Measurements from ENCODE around the gene ZNF462.

Gene ZNF462

DNA sequence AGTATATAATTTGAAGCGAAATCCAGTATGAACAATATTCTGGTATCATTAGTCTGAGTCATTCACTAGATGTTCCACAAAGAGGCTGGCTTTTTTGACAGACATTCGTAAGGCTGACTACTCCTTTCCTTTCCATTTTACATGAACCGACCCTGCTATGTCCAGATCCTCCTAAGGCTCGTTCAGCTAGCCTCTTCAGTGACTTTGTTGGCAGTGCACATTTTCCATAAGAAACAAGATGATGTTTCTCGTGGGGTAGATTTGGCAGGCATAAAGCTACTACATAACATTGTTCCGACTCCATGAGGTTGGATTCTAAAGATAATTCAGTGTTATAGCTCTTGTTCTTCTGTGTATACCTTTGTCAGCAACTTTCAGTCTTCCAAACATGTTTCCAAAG is 49.0 kb downstream of the ZNF462 start:
- Histone ChIP-seq H3K27me3 (ENCODE audit: control insufficient read depth, insufficient read depth, low read length) (no peaks in the 10 kb centered on the region), H3K36me3 (ENCODE audit: control insufficient read depth, insufficient read depth, low read length) (peaks cover 2% of the 10 kb centered on the region; the same call in 1 of the 2 replicates), H3K9ac (ENCODE audit: low read length) (no peak overlapping the region), H3K9me3 (ENCODE audit: control insufficient read depth, insufficient read depth, low read depth, low read length) (no peaks in the 10 kb centered on the region), H3K27ac (ENCODE audit: low read depth, low read length) (no peak overlapping the region), H3K4me3 (ENCODE audit: low read depth, low read length) (no peak overlapping the region), H3K4me1 (ENCODE audit: control insufficient read depth, insufficient read depth, low read length) (peaks cover 37% of the 10 kb centered on the region)

DNA sequence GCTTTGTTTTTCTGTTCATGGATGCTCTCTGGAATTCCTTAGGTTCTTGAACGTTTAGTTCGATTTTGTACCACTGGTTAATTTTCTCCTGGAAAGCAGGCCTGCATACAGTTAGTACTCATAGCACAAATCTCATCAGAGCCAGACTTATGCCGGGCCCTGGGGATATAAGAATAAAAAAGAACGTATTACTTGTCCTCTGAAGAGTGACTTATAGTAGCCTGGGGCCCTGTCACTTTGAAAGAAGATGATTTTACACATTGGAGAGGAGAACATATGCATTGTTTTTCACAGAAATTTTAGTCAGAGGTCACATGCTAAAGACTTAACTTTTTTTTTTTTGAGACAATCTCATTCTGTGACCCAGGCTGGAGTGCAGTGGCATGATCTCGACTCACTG is 50.3 kb downstream of the ZNF462 start:
- no peaks in the 10 kb centered on the region for H3K27me3 ChIP-seq (ENCODE audit: control insufficient read depth, insufficient read depth, low read length)
- no peak overlapping the region for H3K4me3 ChIP-seq (ENCODE audit: low read depth, low read length)
- no peaks in the 10 kb centered on the region for H3K9me3 ChIP-seq (ENCODE audit: control insufficient read depth, insufficient read depth, low read depth, low read length)
- H3K27ac ChIP-seq (ENCODE audit: low read depth, low read length), result no peak overlapping the region
- H3K36me3 ChIP-seq (ENCODE audit: control insufficient read depth, insufficient read depth, low read length), result peaks cover 2% of the 10 kb centered on the region; the same call in 1 of the 2 replicates
- H3K4me1 ChIP-seq (ENCODE audit: control insufficient read depth, insufficient read depth, low read length), result peaks cover 37% of the 10 kb centered on the region
- no peak overlapping the region for H3K9ac ChIP-seq (ENCODE audit: low read length)

DNA sequence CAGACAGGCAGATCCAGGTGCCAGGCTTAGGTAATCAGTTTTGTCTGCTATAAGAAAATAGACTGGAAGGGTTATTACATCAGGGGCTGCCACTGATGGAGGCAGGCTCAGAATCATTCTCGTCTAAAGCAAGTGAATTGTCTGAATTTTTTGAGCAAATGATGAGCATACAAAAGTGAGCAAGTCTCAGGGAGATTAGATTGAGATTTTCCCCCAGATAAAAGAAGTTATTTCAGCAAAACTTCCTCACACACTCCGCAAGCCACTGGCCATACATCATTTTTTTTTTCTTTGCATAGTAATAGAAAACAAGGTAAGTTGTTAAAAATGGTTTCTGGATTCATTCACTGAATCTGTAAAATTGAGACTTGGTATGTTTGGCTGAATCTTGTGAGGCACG is 52.9 kb downstream of the ZNF462 start:
- no peaks in the 10 kb centered on the region for H3K27me3 ChIP-seq (ENCODE audit: control insufficient read depth, insufficient read depth, low read length)
- H3K27ac ChIP-seq (ENCODE audit: low read depth, low read length), result peak overlapping the region; percentile 64; the same call in 1 of the 2 replicates
- peaks cover 2% of the 10 kb centered on the region; the same call in 1 of the 2 replicates for H3K36me3 ChIP-seq (ENCODE audit: control insufficient read depth, insufficient read depth, low read length)
- H3K9ac ChIP-seq (ENCODE audit: low read length), result no peak overlapping the region
- no peak overlapping the region for H3K4me3 ChIP-seq (ENCODE audit: low read depth, low read length)
- H3K4me1 ChIP-seq (ENCODE audit: control insufficient read depth, insufficient read depth, low read length), result peaks cover 40% of the 10 kb centered on the region
- no peaks in the 10 kb centered on the region for H3K9me3 ChIP-seq (ENCODE audit: control insufficient read depth, insufficient read depth, low read depth, low read length)

DNA sequence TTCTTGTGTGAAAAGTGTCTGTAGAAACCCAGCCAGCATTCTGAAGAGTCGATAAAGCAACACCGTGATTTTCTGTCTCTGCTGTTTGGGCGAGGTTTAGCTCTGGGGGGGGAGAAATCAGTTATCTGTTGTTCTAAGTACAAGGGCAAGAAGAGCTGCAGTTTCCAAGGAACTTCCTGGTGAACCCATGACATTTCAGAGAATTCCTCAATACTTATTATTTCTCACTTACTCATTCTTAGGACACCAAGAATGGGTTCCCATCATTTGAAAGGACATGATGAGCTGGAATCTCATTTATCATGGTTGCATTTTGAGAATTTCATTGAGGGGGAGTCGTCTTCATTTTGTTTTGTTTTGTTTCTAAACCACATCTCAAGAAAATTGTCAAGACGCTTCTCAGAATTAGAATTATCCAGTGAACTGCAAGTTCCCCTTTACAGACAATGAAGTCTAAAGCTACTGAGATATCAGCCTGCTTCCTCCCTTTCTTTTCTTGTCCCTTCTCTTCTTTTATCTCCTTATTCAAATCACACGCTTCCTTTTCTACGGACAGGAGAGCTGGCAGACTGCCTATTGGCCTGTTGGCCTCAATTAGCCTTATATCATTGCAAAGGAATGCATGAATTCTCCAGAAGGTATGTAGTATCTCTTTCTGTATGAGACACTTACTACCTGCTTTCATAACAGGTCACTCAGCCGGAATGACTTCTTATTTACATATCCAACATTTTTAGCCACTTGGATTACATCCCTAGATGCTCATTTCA is 53.7 kb downstream of the ZNF462 start:
- peak overlapping the region; percentile 64 for H3K27ac ChIP-seq (ENCODE audit: low read depth, low read length)
- no peak overlapping the region for H3K4me3 ChIP-seq (ENCODE audit: low read depth, low read length)

DNA sequence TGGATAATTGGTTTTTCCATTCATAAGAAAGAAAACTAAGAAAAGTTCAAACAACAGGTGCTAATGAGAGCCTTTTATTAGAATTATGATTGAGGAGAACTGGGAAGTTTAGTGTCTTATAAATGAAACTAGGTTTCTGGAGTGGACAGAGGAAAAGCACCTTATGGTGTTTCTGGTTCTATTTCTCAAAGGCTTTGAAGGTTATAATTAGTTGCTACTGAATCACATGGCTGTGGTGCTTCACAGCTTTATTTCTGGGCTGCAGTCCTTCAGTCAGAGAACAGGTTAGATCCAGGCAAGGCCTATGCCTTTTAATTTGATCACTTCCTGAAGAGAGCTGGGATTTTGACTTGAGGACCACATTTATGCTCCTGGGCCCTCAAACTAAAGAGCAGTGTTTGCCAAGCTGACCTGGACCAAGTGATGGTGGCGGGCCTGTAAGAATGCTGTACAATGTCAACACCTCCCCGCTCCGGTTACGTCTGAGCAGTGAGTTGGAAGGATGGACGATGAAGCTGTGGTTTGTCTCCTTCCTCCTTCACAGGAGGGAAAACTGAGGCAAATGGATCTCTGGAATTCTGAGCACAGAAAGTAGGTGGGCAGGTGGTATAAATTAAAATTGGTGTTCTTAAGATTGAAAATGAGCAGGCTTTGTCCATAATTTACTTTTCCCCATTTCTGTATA is 56.0 kb downstream of the ZNF462 start:
- Histone ChIP-seq H3K36me3 (ENCODE audit: control insufficient read depth, insufficient read depth, low read length) (peaks cover 12% of the 10 kb centered on the region), H3K9ac (ENCODE audit: low read length) (no peak overlapping the region), H3K4me3 (ENCODE audit: low read depth, low read length) (no peak overlapping the region), H3K27me3 (ENCODE audit: control insufficient read depth, insufficient read depth, low read length) (no peaks in the 10 kb centered on the region), H3K27ac (ENCODE audit: low read depth, low read length) (no peak overlapping the region), H3K9me3 (ENCODE audit: control insufficient read depth, insufficient read depth, low read depth, low read length) (no peaks in the 10 kb centered on the region), H3K4me1 (ENCODE audit: control insufficient read depth, insufficient read depth, low read length) (peaks cover 40% of the 10 kb centered on the region)

More for the DNA sequence above, 53.7 kb downstream of the ZNF462 start:
- Histone ChIP-seq H3K4me1 (ENCODE audit: control insufficient read depth, insufficient read depth, low read length) (peaks cover 41% of the 10 kb centered on the region), H3K9ac (ENCODE audit: low read length) (peak overlapping the region; percentile 3), H3K36me3 (ENCODE audit: control insufficient read depth, insufficient read depth, low read length) (peaks cover 2% of the 10 kb centered on the region; the same call in 1 of the 2 replicates), H3K9me3 (ENCODE audit: control insufficient read depth, insufficient read depth, low read depth, low read length) (no peaks in the 10 kb centered on the region), H3K27me3 (ENCODE audit: control insufficient read depth, insufficient read depth, low read length) (no peaks in the 10 kb centered on the region)

DNA sequence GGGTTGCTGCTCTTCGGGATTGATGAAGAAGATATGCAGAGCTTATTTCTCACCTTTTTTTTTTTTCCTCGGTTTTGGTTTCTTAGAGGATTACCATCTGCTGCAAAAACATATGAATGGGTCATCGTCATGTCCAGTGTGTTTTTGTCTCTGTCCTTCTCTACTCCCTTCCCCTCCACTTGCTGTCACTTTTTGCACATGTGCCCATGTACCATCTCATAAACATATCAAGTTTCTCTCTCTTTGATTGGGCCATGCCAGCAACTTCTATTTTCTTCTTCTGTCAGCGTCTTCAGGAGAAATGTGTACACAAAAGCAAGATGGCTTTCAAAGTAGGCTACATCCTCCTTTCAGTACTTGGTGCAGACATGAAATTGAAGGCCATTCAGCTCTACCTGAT is 57.1 kb downstream of the ZNF462 start:
- Histone ChIP-seq H3K4me3 (ENCODE audit: low read depth, low read length) (no peak overlapping the region), H3K9ac (ENCODE audit: low read length) (no peak overlapping the region), H3K27me3 (ENCODE audit: control insufficient read depth, insufficient read depth, low read length) (no peaks in the 10 kb centered on the region), H3K36me3 (ENCODE audit: control insufficient read depth, insufficient read depth, low read length) (peaks cover 23% of the 10 kb centered on the region), H3K9me3 (ENCODE audit: control insufficient read depth, insufficient read depth, low read depth, low read length) (no peaks in the 10 kb centered on the region), H3K4me1 (ENCODE audit: control insufficient read depth, insufficient read depth, low read length) (peaks cover 36% of the 10 kb centered on the region), H3K27ac (ENCODE audit: low read depth, low read length) (no peak overlapping the region)

DNA sequence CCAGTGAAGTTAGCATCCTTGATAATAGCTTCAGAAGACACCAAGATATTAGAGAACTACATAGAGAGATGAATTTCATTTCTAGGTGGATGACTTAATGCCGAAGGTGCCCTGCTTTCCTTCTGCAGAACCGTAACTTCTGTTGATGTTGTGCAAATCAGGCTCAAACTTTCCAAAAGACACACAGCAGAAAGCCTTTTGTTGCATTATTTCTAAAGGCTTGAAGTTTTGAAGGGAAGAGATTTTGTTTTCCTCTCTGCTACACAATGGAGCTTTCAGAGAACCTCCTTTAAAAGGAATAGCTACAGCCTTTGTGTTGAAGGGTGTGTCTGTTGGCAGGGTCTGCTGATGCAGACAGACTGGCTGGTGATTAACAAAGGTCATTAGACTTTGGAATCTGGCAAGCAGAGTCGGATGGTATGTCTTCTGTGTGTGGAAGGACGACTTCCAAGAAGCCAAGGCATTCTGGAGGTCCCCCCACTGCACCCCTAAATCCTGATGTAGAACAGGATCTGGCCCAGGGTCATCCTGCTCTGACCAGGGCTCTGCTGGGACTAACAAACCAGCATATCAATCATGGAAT is 57.8 kb downstream of the ZNF462 start:
- Histone ChIP-seq H3K4me1 (ENCODE audit: control insufficient read depth, insufficient read depth, low read length) (peaks cover 30% of the 10 kb centered on the region), H3K27ac (ENCODE audit: low read depth, low read length) (peak overlapping the region; percentile 90)

DNA sequence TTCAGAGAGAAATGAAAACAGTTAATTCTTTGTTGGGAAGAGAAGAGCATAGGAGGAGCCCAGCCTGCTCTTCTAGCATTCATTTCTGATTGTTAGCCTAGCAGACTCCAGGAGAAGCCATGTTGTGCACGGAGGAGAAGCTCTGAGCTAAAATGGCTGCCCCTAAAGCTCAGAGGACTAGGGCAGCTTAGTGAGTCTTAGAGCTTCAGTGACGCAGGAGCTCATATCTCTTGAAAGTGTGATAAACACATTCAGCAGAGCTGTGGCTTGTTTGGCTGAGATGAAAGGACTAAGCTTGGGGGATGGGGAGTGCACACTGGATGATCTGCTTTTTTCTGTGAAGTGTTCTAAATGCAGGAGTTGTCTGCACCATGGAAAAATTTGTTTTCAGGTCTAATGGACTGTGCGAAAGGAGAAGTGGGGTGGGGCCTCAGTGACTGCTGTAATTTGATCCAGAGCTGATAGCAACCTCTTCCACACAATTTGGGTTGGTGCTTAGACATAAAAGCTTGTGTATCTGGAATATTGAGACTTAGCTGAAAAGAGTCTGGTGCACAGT is 58.5 kb downstream of the ZNF462 start:
- peak overlapping the region; percentile 90 for H3K27ac ChIP-seq (ENCODE audit: low read depth, low read length)

More for the DNA sequence above, 57.8 kb downstream of the ZNF462 start:
- H3K27me3 ChIP-seq (ENCODE audit: control insufficient read depth, insufficient read depth, low read length), result no peaks in the 10 kb centered on the region
- H3K36me3 ChIP-seq (ENCODE audit: control insufficient read depth, insufficient read depth, low read length), result peaks cover 30% of the 10 kb centered on the region
- no peaks in the 10 kb centered on the region for H3K9me3 ChIP-seq (ENCODE audit: control insufficient read depth, insufficient read depth, low read depth, low read length)
- H3K4me3 ChIP-seq (ENCODE audit: low read depth, low read length), result peak overlapping the region; percentile 15; the same call in 1 of the 2 replicates
- H3K9ac ChIP-seq (ENCODE audit: low read length), result peak overlapping the region; percentile 60

DNA sequence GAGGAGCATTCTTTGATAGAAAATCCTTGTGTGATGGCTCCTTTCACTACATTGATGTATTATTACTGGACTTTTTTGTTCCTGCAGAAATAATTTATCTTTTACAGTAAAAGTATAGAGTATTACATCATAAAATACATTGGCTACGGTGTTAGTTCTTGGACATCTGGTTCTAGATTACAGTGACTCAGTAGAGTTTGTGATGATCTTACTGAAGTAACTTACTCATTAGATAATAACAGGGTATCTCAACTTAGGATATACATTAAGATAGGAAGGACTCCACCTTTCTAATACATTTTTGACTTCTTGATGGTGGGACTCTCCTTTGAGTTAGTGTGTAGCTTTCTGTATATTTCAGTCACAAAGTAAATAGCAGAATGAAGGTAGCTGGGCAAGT is 59.1 kb downstream of the ZNF462 start:
- H3K9me3 ChIP-seq (ENCODE audit: control insufficient read depth, insufficient read depth, low read depth, low read length), result no peaks in the 10 kb centered on the region
- H3K36me3 ChIP-seq (ENCODE audit: control insufficient read depth, insufficient read depth, low read length), result peaks cover 42% of the 10 kb centered on the region
- no peak overlapping the region for H3K9ac ChIP-seq (ENCODE audit: low read length)
- H3K27me3 ChIP-seq (ENCODE audit: control insufficient read depth, insufficient read depth, low read length), result no peaks in the 10 kb centered on the region
- no peak overlapping the region for H3K4me3 ChIP-seq (ENCODE audit: low read depth, low read length)
- no peak overlapping the region for H3K27ac ChIP-seq (ENCODE audit: low read depth, low read length)
- H3K4me1 ChIP-seq (ENCODE audit: control insufficient read depth, insufficient read depth, low read length), result peaks cover 19% of the 10 kb centered on the region

More for the DNA sequence above, 58.5 kb downstream of the ZNF462 start:
- H3K4me1 ChIP-seq (ENCODE audit: control insufficient read depth, insufficient read depth, low read length), result peaks cover 24% of the 10 kb centered on the region
- no peaks in the 10 kb centered on the region for H3K9me3 ChIP-seq (ENCODE audit: control insufficient read depth, insufficient read depth, low read depth, low read length)
- H3K9ac ChIP-seq (ENCODE audit: low read length), result peak overlapping the region; percentile 60
- peaks cover 36% of the 10 kb centered on the region for H3K36me3 ChIP-seq (ENCODE audit: control insufficient read depth, insufficient read depth, low read length)
- H3K27me3 ChIP-seq (ENCODE audit: control insufficient read depth, insufficient read depth, low read length), result no peaks in the 10 kb centered on the region
- H3K4me3 ChIP-seq (ENCODE audit: low read depth, low read length), result peak overlapping the region; percentile 15; the same call in 1 of the 2 replicates

- Histone ChIP-seq H3K27me3 (ENCODE audit: control insufficient read depth, insufficient read depth, low read length) (no peaks in the 10 kb centered on the region), H3K9ac (ENCODE audit: low read length) (no peak overlapping the region), H3K4me1 (ENCODE audit: control insufficient read depth, insufficient read depth, low read length) (peaks cover 15% of the 10 kb centered on the region), H3K9me3 (ENCODE audit: control insufficient read depth, insufficient read depth, low read depth, low read length) (no peaks in the 10 kb centered on the region), H3K36me3 (ENCODE audit: control insufficient read depth, insufficient read depth, low read length) (peaks cover 75% of the 10 kb centered on the region), H3K27ac (ENCODE audit: low read depth, low read length) (no peak overlapping the region), H3K4me3 (ENCODE audit: low read depth, low read length) (no peak overlapping the region)
These were observed 62.4 kb downstream of the ZNF462 start for GRCh38 chr9:106925392-106925791.

All from HUES6 (cell line).